HG02642 (cell line): ENCODE results near the gene IL20RB.
"Not testable (repeated sequence)": the region's sequence is repeated elsewhere in the genome, so short reads cannot be mapped to it uniquely, and the experiment has no call there.

ENCODE experiments used
- ATAC-seq: cut with Tn5 transposase; IDR thresholded peaks from one replicate; pipeline ENCODE4 v1.9.1; 2021; ENCODE audit warnings: mild to moderate bottlenecking; ENCODE audit not compliant: unreplicated experiment, poor library complexity

Gene IL20RB

GRCh38 chr3:136942803-136943202 is 15.0 kb upstream of the IL20RB start:
- ATAC-seq: no peak

DNA sequence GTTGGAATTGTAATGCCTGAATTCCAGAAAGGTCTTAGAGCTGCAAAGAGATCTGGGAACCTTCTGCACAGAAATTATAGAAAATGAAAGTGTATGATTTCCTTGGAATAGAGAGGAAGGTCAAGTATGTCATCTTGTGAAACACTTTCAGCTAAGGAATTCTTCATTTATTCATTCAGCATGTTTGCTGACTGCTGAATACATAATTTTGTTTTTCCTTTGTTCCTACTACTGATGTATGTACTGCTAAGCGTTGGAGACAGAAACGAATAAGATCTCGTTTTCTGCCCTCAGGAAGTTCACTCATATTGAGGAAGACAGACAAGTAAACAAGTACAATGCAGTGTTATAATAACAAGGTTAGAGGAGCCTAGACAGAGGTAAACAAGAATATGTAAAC is 14.3 kb upstream of the IL20RB start:
- no peak for ATAC-seq

DNA sequence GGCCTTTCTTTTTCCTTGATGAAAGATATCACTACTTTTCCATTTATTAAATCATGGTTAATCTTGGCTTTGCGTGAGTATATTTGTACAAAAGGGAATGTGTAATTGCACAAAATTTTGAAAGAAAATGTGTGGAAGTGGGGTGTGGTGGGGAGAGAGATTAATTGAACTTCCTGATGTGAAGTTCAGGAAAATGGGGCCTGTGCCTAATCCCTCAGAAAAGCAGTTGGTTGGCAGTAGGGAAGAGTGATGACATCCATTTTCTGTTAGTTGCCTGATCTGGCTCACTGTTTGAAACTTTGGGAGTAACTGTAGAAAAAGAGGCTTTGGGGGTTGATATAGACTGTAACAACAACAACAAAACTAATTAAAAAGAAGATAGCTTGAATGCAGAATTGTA is 10.8 kb upstream of the IL20RB start:
- ATAC-seq: no peak

- ATAC-seq: no peak
Measured at GRCh38 chr3:136947477-136947876, 10.3 kb upstream of the IL20RB start.

DNA sequence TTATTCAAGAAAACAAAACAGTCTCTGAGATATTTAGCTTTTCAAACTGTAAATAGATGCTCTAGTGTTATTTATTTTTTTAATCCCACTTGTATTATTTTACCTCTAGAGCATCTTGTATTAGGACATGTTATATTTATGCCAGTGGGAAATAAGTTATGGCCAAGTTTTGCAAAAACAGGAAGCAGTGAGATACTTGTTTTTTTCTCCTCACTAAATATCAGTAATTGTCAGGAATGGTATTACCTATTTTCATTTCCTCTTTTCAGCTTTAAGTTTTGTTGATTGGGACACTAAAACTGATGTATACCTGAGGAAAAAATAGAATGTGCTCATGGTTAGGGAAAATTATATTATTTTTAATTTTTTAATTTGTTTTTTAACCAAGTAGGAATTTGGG is 8.6 kb upstream of the IL20RB start:
- no peak for ATAC-seq

DNA sequence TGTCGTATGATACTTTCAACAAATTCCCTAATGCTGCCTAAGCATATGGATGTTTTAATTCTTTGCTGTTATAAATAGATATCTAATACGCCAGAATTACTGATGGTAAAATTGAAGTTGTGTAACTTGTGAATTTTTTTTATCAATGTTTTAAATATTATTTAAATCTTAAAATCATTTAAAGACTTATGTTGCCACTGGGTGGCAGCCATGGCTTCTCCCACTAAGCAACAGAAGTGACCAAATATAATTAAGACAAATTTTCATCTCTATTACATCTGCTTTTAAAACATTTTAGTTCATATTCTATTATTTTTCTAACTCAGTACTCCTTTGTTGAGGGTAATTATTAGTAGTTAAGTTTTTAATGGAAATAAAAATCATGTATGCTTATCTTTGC is 8.1 kb upstream of the IL20RB start:
- ATAC-seq: no peak

DNA sequence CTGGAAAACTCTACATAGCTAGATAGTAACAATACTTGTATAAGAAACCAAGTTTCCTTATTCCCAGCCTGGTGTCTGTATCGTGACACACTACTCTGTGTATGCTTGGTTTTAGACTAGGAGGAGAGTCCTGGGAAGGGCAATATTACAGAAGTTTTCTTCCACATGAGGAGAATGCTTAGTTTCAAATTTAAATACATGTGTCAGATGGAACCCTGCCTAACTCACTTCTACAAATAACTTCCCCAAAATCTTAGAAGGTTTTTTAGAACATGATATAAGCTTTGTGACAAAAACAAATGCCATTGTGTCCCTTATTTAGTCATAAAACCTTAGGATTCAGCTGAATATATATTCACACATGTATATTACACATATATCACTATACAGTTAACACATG is 7.2 kb upstream of the IL20RB start:
- ATAC-seq: no peak

GRCh38 chr3:136952292-136952691 is 5.5 kb upstream of the IL20RB start:
- ATAC-seq: no peak

- no peak for ATAC-seq
Measured at GRCh38 chr3:136954251-136954650, 3.5 kb upstream of the IL20RB start.

- no peak for ATAC-seq
Measured at GRCh38 chr3:136954980-136955780, 2.6 kb upstream of the IL20RB start.

GRCh38 chr3:136955813-136956212 is 2.0 kb upstream of the IL20RB start:
- no peak for ATAC-seq

DNA sequence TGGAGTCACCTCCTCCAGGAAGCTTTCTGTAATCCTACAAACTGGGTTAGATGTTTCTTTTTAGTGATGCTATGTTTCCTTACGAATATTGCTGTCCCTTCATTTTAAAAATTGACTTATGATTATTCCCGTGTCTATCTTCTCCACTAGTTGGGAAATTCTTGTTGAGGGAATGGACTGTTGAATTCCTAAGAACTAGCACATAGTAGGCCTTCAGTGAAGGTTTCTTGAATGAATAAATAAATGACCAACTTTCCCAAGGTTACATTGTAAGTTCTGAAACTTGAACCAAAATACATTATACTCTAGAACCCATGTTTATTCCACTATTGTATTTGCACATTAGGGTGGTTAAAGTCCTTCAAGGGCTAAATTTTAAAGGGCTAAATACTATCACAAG is 812 bp upstream of the IL20RB start:
- ATAC-seq: no peak

DNA sequence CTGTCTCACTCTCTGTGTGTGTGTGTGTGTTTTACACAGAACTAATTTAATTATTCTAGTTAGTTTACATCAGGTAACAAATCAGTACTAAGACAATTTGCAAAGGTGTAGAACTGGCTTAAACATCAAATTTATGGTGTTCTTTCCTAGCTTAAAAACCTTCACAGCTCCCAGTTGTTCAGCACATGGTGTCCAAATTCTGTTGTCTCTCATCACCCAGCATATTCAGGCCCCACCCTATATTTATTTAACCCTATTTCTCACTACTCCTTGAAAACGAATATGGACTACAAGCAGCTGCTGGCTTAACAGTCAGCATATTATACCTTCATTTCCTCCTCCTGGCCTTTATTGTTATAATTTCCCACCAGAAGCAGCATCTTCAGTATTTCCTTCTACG is 1.2 kb downstream of the IL20RB start:
- ATAC-seq: no peak

- no peak for ATAC-seq
Measured at GRCh38 chr3:136959599-136959998, 1.8 kb downstream of the IL20RB start.

DNA sequence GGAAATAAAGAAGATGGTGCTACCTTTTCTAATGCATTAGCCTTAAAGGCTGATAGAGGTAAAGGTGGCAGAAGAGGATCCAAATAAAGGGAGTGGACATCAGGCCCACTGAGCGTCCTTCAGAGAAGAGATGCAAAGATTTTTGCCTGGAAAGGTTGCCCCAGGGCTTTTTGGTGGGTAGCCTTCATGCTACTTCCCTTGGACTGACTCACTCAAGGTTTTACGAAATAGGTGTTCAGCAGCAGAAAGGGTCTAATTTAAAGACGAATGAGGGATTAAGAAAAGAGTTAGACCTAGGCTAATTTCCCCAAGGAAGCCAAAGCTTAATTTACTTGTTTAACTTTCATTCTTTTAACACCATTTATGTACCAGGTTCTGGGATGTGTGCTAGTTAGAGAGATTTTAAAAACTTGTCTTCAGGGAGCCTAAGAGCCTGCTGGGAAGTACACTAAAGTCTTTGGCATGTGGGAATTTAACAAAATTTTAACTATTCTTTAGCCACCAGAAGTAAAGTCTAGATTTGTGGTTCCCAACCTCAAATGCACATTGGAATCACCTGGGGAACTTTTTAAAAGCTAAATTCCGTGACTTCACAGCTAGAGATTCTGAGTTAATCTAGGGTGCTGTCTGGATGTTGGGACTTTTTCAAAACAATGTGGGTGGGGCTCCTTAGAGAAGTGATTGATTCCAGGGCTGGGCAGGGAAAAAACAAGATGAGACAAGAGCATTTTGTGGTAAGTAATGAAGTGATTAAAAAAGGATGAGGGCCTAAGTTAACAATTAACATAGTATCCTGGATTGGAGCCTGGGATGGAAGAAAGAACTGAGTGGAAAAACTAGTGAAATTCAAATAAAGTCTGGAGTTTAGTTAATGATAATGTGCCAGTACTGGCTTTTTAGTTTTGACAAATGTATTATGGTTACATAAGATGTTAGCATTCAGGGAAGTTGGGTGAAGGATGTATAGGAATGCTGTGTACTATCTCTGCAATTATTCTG is 3.4 kb downstream of the IL20RB start:
- ATAC-seq: no peak

GRCh38 chr3:136962927-136963326 is 5.1 kb downstream of the IL20RB start:
- no peak for ATAC-seq

GRCh38 chr3:136969539-136969938 is 11.8 kb downstream of the IL20RB start:
- not testable (repeated sequence) for ATAC-seq

DNA sequence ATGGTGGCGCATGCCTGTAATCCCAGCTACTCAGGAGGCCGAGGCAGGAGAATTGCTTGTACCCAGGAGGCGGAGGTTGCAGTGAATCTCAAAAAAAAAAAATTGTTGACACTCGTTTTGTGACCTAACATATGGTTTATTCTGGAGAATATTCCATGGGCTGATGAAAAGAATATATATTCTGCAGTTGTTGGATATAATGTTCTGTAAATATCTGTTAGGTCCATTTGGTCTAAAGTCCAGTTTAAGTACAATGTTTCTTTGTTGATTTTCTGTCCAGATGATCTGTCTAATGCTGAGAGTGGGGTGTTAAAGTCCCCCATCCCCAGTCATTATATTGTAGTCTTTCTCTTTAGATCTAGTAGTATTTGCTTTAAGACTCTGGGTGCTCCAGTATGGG is 15.6 kb downstream of the IL20RB start:
- ATAC-seq: no peak

DNA sequence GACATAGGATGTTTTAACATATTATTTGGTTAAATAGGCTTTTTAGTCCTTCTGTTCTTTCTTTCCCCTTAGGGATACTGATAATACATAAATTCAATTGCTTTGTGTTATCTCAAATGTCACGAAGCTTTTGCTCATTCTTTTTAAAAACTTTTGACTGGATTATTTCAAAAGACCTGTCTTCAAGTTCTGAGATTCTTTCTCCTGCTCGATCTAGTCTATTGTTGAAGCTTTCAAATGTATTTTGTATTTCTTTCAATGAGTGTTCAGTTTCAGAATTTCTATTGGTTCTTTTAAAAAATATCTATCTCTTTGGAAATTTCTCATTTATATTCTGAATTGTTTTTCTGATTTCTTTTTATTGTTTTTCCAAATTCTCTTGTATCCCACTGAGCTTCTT is 16.9 kb downstream of the IL20RB start:
- ATAC-seq: no peak

DNA sequence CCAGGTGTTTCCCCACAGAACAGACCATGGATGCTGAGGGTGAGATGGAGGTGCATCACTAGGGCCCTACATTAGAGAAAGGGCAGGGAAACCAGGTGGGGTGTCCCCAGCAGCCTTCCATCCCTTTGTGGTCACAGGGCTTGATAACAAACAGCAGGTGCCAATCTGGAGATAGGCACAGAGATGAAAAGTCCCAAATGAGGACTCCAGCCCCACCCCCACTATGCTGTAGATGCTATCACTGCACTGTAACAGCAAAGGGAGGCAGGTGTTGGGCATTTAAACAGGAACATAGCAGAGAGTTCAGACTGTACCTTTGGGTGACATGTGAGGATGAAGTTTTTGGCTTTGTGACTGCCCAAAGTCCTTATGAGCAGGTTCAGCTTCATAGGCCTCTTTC is 21.4 kb downstream of the IL20RB start:
- no peak for ATAC-seq

GRCh38 chr3:136979684-136980083 is 21.9 kb downstream of the IL20RB start:
- no peak for ATAC-seq
